GM19397 (cell line): ENCODE measurements around the gene SLC30A1.
"Not testable (repeated sequence)": the region's sequence is repeated elsewhere in the genome, so short reads cannot be mapped to it uniquely, and the experiment has no call there.

Experiments used
- ATAC-seq: cut with Tn5 transposase; IDR thresholded peaks from one replicate; pipeline ENCODE4 v1.9.1; 2021; ENCODE audit warnings: mild to moderate bottlenecking, moderate library complexity; ENCODE audit not compliant: unreplicated experiment

SLC30A1 gene, protein sequence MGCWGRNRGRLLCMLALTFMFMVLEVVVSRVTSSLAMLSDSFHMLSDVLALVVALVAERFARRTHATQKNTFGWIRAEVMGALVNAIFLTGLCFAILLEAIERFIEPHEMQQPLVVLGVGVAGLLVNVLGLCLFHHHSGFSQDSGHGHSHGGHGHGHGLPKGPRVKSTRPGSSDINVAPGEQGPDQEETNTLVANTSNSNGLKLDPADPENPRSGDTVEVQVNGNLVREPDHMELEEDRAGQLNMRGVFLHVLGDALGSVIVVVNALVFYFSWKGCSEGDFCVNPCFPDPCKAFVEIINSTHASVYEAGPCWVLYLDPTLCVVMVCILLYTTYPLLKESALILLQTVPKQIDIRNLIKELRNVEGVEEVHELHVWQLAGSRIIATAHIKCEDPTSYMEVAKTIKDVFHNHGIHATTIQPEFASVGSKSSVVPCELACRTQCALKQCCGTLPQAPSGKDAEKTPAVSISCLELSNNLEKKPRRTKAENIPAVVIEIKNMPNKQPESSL

GRCh38 chr1:211578640-211579439 lies at the start of gene SLC30A1:
SLC30A1 (minus strand) TSS chr1:211579161; CDS start chr1:211578612, 549 bp downstream.
- ATAC-seq = peak; percentile 82

GRCh38 chr1:211628417-211628816 lies 49.5 kb upstream of the SLC30A1 start:
- no peak for ATAC-seq

GRCh38 chr1:211627259-211627658 lies 48.3 kb upstream of the SLC30A1 start:
- no peak for ATAC-seq

GRCh38 chr1:211625866-211626265 lies 46.9 kb upstream of the SLC30A1 start:
- not testable (repeated sequence) for ATAC-seq

DNA sequence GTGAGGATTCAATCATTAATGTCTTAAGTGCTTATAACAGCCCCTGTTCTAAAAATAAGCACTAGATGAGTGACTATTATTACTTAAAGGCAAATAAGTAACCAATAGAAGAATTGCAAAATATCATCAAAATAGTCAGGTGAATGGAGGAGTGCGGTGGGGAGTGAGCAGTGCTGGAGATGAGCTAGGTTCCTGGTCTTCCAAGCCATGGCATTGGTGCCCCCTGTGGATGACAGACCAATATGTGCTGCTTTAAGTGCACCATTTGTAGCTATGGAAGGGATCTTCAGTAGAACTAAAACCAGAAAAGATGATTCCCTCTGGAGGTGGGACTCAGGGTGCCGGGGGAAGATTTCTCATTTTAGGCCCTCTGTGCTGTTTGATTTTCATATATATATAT lies 46.1 kb upstream of the SLC30A1 start:
- ATAC-seq = no peak

DNA sequence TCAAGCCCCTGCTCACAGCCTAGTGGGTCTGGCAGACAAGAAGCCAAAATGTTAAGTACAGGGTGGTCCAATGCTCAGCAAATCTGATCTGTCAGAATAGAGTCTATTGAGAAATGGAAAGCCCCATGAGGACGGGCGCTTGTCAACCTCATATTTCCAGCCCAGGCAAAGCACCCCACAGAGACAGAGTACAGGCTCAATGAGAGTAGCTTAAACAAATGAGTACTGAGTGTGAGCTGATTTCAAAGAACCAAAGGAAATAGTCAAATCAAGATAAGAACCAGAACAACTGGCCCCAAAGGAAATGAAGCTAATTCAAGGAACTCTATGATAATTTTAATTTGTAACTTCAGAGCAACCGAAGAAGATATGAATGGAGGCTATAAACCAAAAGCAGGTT lies 44.6 kb upstream of the SLC30A1 start:
- ATAC-seq = no peak

- no peak for ATAC-seq
These were observed 42.7 kb upstream of the SLC30A1 start for GRCh38 chr1:211621447-211622198.

GRCh38 chr1:211620097-211620496 lies 41.1 kb upstream of the SLC30A1 start:
- ATAC-seq = no peak

- ATAC-seq = no peak
These were observed 40.4 kb upstream of the SLC30A1 start for GRCh38 chr1:211619033-211619996.

- no peak for ATAC-seq
These were observed 38.0 kb upstream of the SLC30A1 start for GRCh38 chr1:211616965-211617297.

GRCh38 chr1:211616231-211616964 lies 37.4 kb upstream of the SLC30A1 start:
- ATAC-seq = no peak

GRCh38 chr1:211614615-211615014 lies 35.7 kb upstream of the SLC30A1 start:
- ATAC-seq = no peak

- no peak for ATAC-seq
These were observed 35.0 kb upstream of the SLC30A1 start for GRCh38 chr1:211613951-211614350.

GRCh38 chr1:211613108-211613947 lies 34.4 kb upstream of the SLC30A1 start:
- no peak for ATAC-seq

DNA sequence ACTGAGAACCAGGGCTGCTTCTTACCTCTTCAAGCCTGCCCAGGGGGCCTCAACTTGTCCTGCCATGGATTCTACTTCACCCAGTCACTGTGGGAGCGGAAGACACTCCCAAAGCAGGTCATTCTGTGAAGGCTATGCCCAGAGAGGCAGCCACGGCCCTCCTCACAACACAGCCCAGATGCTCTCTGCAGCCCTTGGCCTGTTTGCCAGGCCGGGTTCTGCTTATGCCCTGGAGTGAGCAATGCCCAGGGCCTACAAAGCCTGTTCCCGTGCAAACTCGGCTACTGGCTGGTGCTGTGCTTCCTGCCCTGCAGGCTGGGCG lies 33.8 kb upstream of the SLC30A1 start:
- ATAC-seq = no peak

DNA sequence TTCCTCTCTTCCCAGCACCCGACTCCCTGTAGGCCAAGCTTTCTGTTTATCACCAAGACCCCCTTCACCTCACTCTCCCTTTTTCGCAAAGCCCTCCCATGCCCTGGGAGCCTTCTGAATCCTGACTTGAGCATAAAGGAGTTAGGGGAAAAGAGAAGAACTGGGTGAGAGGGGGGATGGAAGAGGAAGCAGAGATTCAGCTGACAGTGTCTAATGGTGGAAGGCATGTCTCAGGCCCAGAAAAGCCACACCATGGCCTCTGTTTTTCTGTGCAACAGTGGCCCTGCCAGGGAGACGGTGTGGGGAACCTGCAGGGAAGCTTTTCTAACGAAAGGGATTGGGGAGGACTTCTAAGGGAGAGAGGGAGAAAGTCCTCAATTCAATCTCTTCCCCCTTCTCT lies 32.9 kb upstream of the SLC30A1 start:
- ATAC-seq = no peak

GRCh38 chr1:211610779-211611556 lies 32.0 kb upstream of the SLC30A1 start:
- ATAC-seq = no peak
